Mononuclear cell (primary cell): ENCODE results near the gene TMEM163. TPM values are rescaled to one million over a fixed set of nuclear protein-coding genes. Genes with fewer than 3 reads are reported as not detected.
"Not testable (repeated sequence)": the region's sequence is repeated elsewhere in the genome, so short reads cannot be mapped to it uniquely, and the experiment has no call there.

ENCODE experiments used
- H3K27me3 ChIP-seq: 2 replicates; pipeline ENCODE4 v1.6.0; 2011; ENCODE audit warnings: low read length, control low read depth; ENCODE audit not compliant: insufficient read depth
- H3K4me1 ChIP-seq: 2 replicates; pipeline ENCODE4 v1.5.1; 2011; ENCODE audit warnings: mild to moderate bottlenecking, low read length, control low read depth; ENCODE audit not compliant: insufficient read depth
- H3K4me3 ChIP-seq: 2 replicates; pipeline ENCODE4 v1.5.1; 2011; ENCODE audit warnings: mild to moderate bottlenecking, low read length, moderate library complexity
- H3K9me3 ChIP-seq: 2 replicates; pipeline ENCODE4 v1.5.1; 2011; ENCODE audit warnings: low read depth, mild to moderate bottlenecking, control low read depth, low read length
- total RNA-seq: library from RNA; depleted of rRNA; stranded (reverse); fragments of >200 nt; gene quantifications from one replicate; pipeline ENCODE4 v1.2.3, GENCODE V29; 2012

TMEM163 gene
- total RNA-seq, 1 donor, result 0.63 TPM

- Histone ChIP-seq H3K4me1 (no peaks in the 10 kb centered on the region), H3K4me3 (no peak overlapping the region), H3K9me3 (no peaks in the 10 kb centered on the region), H3K27me3 (no peaks in the 10 kb centered on the region)
Observed at GRCh38 chr2:134602666-134603065, 116.1 kb downstream of the TMEM163 start.

GRCh38 chr2:134601264-134601663, 117.5 kb downstream of the TMEM163 start:
- H3K4me1 ChIP-seq, result no peaks in the 10 kb centered on the region
- no peaks in the 10 kb centered on the region for H3K9me3 ChIP-seq
- no peak overlapping the region for H3K4me3 ChIP-seq
- H3K27me3 ChIP-seq, result no peaks in the 10 kb centered on the region

GRCh38 chr2:134600208-134600607, 118.6 kb downstream of the TMEM163 start:
- Histone ChIP-seq H3K4me3 (no peak overlapping the region), H3K27me3 (no peaks in the 10 kb centered on the region), H3K9me3 (no peaks in the 10 kb centered on the region), H3K4me1 (no peaks in the 10 kb centered on the region)

- no peaks in the 10 kb centered on the region for H3K27me3 ChIP-seq
- H3K9me3 ChIP-seq, result no peaks in the 10 kb centered on the region
- no peaks in the 10 kb centered on the region for H3K4me1 ChIP-seq
- H3K4me3 ChIP-seq, result no peak overlapping the region
Observed at GRCh38 chr2:134599236-134599635, 119.6 kb downstream of the TMEM163 start.

GRCh38 chr2:134594399-134594798, 124.4 kb downstream of the TMEM163 start:
- Histone ChIP-seq H3K9me3 (no peaks in the 10 kb centered on the region), H3K4me1 (no peaks in the 10 kb centered on the region), H3K4me3 (no peak overlapping the region), H3K27me3 (no peaks in the 10 kb centered on the region)

- no peak overlapping the region for H3K4me3 ChIP-seq
- H3K4me1 ChIP-seq, result no peaks in the 10 kb centered on the region
- H3K9me3 ChIP-seq, result no peaks in the 10 kb centered on the region
- H3K27me3 ChIP-seq, result no peaks in the 10 kb centered on the region
Observed at GRCh38 chr2:134593519-134593918, 125.3 kb downstream of the TMEM163 start.

- Histone ChIP-seq H3K4me3 (no peak overlapping the region), H3K4me1 (no peaks in the 10 kb centered on the region), H3K27me3 (no peaks in the 10 kb centered on the region), H3K9me3 (no peaks in the 10 kb centered on the region)
Observed at GRCh38 chr2:134592377-134592776, 126.4 kb downstream of the TMEM163 start.

- Histone ChIP-seq H3K27me3 (no peaks in the 10 kb centered on the region), H3K9me3 (no peaks in the 10 kb centered on the region), H3K4me3 (no peak overlapping the region), H3K4me1 (no peaks in the 10 kb centered on the region)
Observed at GRCh38 chr2:134591526-134591925, 127.3 kb downstream of the TMEM163 start.

- H3K9me3 ChIP-seq, result no peaks in the 10 kb centered on the region
- no peaks in the 10 kb centered on the region for H3K27me3 ChIP-seq
- no peaks in the 10 kb centered on the region for H3K4me1 ChIP-seq
- no peak overlapping the region for H3K4me3 ChIP-seq
Observed at GRCh38 chr2:134590679-134591078, 128.1 kb downstream of the TMEM163 start.

GRCh38 chr2:134589171-134590083, 129.4 kb downstream of the TMEM163 start:
- H3K4me3 ChIP-seq, H3K4me1 ChIP-seq, H3K27me3 ChIP-seq, H3K9me3 ChIP-seq: not testable (repeated sequence)

- Histone ChIP-seq H3K4me1 (no peaks in the 10 kb centered on the region), H3K4me3 (no peak overlapping the region), H3K27me3 (no peaks in the 10 kb centered on the region), H3K9me3 (no peaks in the 10 kb centered on the region)
Observed at GRCh38 chr2:134588556-134588955, 130.2 kb downstream of the TMEM163 start.

GRCh38 chr2:134586326-134586965, 132.4 kb downstream of the TMEM163 start:
- no peak overlapping the region for H3K4me3 ChIP-seq
- H3K4me1 ChIP-seq, result no peaks in the 10 kb centered on the region
- no peaks in the 10 kb centered on the region for H3K27me3 ChIP-seq
- no peaks in the 10 kb centered on the region for H3K9me3 ChIP-seq

- H3K4me1 ChIP-seq, result no peaks in the 10 kb centered on the region
- no peaks in the 10 kb centered on the region for H3K27me3 ChIP-seq
- H3K4me3 ChIP-seq, result no peak overlapping the region
Observed at GRCh38 chr2:134583997-134584520, 134.7 kb downstream of the TMEM163 start.

GRCh38 chr2:134583462-134583861, 135.3 kb downstream of the TMEM163 start:
- no peaks in the 10 kb centered on the region for H3K27me3 ChIP-seq
- H3K4me1 ChIP-seq, result no peaks in the 10 kb centered on the region
- H3K4me3 ChIP-seq, result no peak overlapping the region
- no peaks in the 10 kb centered on the region for H3K9me3 ChIP-seq

More at GRCh38 chr2:134583997-134584520, 134.7 kb downstream of the TMEM163 start:
- no peaks in the 10 kb centered on the region for H3K9me3 ChIP-seq

- Histone ChIP-seq H3K27me3 (no peaks in the 10 kb centered on the region), H3K4me3 (no peak overlapping the region), H3K4me1 (no peaks in the 10 kb centered on the region), H3K9me3 (no peaks in the 10 kb centered on the region)
Observed at GRCh38 chr2:134582547-134582899, 136.3 kb downstream of the TMEM163 start.
